Measurements from ENCODE around the gene CTXN1.

DNA sequence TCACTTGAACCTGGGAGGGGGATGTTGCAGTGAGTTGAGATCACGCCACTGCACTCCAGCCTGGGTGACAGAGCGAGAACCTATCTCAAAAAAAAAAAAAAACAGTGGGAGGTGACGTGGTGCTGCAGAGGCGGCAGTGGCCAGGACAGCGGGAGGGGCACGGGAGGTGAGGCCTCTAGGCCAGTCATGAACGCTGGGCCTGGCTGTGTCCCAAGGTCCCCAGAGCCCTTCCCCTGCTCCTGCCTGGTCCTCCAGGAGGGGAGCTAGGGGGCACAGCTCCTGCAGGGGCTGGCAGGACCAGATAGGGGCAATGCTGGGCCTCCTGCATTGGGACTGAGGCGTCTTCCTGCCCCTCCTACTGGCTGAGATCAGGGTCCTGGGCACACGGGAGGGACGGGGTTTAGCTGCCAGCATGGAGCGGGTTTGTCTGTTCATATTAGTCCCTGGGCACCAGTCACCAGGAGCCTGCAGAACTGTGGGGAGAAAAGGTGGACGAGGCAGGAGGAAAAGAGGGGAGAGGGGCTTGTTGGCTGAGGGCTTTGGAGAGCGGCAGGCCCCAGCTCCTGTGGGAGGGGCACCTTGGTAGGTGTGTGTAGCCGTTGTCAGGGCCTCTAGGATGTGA lies 17.7 kb downstream of the CTXN1 start:
- TF ChIP-seq, protein P1, sequence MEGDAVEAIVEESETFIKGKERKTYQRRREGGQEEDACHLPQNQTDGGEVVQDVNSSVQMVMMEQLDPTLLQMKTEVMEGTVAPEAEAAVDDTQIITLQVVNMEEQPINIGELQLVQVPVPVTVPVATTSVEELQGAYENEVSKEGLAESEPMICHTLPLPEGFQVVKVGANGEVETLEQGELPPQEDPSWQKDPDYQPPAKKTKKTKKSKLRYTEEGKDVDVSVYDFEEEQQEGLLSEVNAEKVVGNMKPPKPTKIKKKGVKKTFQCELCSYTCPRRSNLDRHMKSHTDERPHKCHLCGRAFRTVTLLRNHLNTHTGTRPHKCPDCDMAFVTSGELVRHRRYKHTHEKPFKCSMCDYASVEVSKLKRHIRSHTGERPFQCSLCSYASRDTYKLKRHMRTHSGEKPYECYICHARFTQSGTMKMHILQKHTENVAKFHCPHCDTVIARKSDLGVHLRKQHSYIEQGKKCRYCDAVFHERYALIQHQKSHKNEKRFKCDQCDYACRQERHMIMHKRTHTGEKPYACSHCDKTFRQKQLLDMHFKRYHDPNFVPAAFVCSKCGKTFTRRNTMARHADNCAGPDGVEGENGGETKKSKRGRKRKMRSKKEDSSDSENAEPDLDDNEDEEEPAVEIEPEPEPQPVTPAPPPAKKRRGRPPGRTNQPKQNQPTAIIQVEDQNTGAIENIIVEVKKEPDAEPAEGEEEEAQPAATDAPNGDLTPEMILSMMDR (IDR thresholded peaks at IDR 0.05): no peak
- TF ChIP-seq POLR2AphosphoS5 (IDR thresholded peaks at IDR 0.05): no peak
- TF ChIP-seq POLR2A (IDR thresholded peaks at IDR 0.05): no peak

Data from stomach (tissue), 4 donors.